Measurements from ENCODE around the gene IPPK. TPM values are rescaled to one million over a fixed set of nuclear protein-coding genes. Genes with fewer than 3 reads are reported as not detected.
A peak's percentile ranks its signal among the peaks of the same experiment; 100 is the strongest.

The IPPK gene, protein sequence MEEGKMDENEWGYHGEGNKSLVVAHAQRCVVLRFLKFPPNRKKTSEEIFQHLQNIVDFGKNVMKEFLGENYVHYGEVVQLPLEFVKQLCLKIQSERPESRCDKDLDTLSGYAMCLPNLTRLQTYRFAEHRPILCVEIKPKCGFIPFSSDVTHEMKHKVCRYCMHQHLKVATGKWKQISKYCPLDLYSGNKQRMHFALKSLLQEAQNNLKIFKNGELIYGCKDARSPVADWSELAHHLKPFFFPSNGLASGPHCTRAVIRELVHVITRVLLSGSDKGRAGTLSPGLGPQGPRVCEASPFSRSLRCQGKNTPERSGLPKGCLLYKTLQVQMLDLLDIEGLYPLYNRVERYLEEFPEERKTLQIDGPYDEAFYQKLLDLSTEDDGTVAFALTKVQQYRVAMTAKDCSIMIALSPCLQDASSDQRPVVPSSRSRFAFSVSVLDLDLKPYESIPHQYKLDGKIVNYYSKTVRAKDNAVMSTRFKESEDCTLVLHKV
- polyA plus RNA-seq, result 1 to 10 TPM; 3.0 to 6.8 (median 4.7) TPM
- long read RNA-seq, donor 1, full-length matches to known transcripts, result 3 of 3 reads
- long read RNA-seq, donor 1, partial matches to known transcripts, result 0 of 3 reads
- long read RNA-seq, donor 1, other reads (novel, unspliced or antisense), result 0 of 3 reads
- long read RNA-seq, donor 2, result 0 reads
- long read RNA-seq, donor 3, result 0 reads
- long read RNA-seq, donor 4, result 0 reads
- long read RNA-seq, donor 5, result 0 reads
- long read RNA-seq, donor 6, result 0 reads
- long read RNA-seq, donor 7, result 0 reads
- long read RNA-seq, donor 8, full-length matches to known transcripts, result 1 of 1 reads
- long read RNA-seq, donor 8, partial matches to known transcripts, result 0 of 1 reads
- long read RNA-seq, donor 8, other reads (novel, unspliced or antisense), result 0 of 1 reads
- long read RNA-seq, donor 9, result 0 reads
- long read RNA-seq, donor 10, result 0 reads

DNA sequence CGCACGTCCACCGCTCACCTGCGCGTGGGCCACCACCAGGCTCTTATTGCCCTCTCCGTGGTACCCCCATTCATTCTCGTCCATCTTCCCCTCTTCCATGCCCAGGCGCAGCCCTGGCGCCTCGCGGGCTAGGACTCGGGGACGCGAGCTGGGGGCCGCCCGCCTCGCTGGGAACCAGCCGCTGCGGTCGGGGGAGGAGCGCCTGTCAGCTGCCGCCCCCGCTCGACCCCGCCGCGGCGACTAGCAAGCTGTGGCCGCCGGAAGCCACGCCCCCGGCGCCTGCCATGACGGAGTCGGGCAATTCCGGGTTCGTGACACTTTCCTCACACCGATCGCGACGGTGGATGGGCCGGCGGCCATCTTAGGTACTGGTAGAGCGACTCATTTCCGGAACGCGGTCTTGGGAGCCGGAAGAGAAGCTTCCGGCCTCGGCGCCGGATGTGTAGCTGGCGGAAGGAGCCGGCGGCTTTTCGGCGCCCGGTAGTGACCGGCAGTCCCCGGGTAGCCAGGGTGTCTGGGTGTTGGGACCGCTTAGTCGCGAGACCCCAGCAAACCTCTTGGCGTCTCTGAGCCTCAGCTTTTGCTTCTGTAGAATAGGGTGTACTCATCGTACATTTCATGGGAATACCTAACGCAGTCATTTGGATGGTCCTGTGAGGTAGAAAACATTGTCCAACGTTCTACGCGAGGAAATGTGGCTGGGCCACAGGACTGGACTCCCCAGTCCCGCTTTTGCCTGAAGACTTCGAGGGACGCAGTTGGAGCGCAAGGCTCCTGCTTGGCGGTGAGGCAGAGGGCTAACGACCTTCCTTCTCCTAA lies at the start of gene IPPK:
TSS of gene IPPK (minus strand) at position 242 of the 819 bp plus-strand sequence. CDS start at position 99, 143 bp downstream.
- H3K9me3 ChIP-seq (ENCODE audit: control insufficient read depth in 2 of 2, insufficient read depth in 1 of 2, low read depth in 1 of 2, low read length in 1 of 2), result no peaks in the 10 kb centered on the region
- WGBS, 3 donors, result 0 to 1% (median 0%) methylated on average over 64 to 75 of the region's 75 CpGs
- H3K27me3 ChIP-seq (ENCODE audit: control insufficient read depth in 3 of 3, insufficient read depth in 3 of 3, low read length in 3 of 3), result no peaks in the 10 kb centered on the region
- peak within 1 kb of the TSS; percentile 35 to 94 (median 85) for H3K27ac ChIP-seq (ENCODE audit: low read depth in 1 of 3, low read length in 2 of 3)
- DNase-seq, result peak; percentile 98 to 99
- H3K4me1 ChIP-seq (ENCODE audit: control insufficient read depth in 3 of 3, insufficient read depth in 2 of 3, low read depth in 1 of 3, low read length in 2 of 3), result peaks cover 0 to 6% (median 3%) of the 10 kb centered on the region in 3 donors
- FAIRE-seq, result no peak
- peaks cover 0 to 13% (median 0%) of the 10 kb centered on the region in 3 donors for H3K36me3 ChIP-seq (ENCODE audit: control insufficient read depth in 3 of 3, insufficient read depth in 2 of 3, low read depth in 1 of 3, low read length in 3 of 3)
- peak within 1 kb of the TSS; percentile 73 to 87 (median 80) for H3K4me3 ChIP-seq (ENCODE audit: low read depth in 1 of 3, low read length in 3 of 3)

DNA sequence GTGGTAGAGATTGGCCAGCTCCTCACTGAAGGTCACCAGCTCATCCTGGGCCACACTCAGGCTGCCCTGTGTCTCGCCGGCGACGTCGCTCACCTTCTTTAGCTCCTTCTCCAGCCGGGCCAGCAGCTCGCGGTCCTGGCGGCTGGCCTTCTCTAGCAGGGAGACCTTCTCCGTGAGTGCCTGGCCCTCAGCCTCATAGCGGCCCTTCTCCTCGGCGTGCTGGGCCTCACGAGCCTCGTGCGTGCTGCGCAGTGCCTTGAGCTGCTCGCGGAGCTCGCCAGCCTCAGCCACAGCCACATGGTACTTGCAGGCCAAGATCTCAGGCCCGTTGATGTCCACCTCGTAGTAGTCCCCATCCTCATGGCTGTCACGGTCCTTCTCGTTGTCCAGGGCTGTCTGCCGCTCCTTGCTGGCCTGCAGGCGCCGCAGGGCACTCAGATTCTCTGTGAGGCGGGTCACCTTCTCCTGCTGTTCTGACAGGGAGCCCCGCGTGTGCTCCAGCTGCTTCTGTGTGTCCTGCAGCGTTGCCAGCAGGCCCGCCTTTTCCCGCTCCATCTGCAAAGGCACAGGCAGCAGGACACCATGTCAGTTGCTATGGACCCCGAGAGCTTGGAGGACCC lies 49.2 kb upstream of the IPPK start:
- FAIRE-seq (no peak), DNase-seq (no peak)
- no peaks in the 10 kb centered on the region for H3K9me3 ChIP-seq (ENCODE audit: control insufficient read depth in 2 of 2, insufficient read depth in 1 of 2, low read depth in 1 of 2, low read length in 1 of 2)
- WGBS, 3 donors, result 93 to 97% (median 96%) methylated on average over 34 of the region's 34 CpGs
- H3K27ac ChIP-seq (ENCODE audit: low read depth in 1 of 3, low read length in 2 of 3), result no peak overlapping the region
- H3K4me1 ChIP-seq (ENCODE audit: control insufficient read depth in 3 of 3, insufficient read depth in 2 of 3, low read depth in 1 of 3, low read length in 2 of 3), result no peaks in the 10 kb centered on the region
- H3K36me3 ChIP-seq (ENCODE audit: control insufficient read depth in 3 of 3, insufficient read depth in 2 of 3, low read depth in 1 of 3, low read length in 3 of 3), result peaks cover 0 to 89% (median 8%) of the 10 kb centered on the region in 3 donors
- no peaks in the 10 kb centered on the region for H3K27me3 ChIP-seq (ENCODE audit: control insufficient read depth in 3 of 3, insufficient read depth in 3 of 3, low read length in 3 of 3)
- H3K4me3 ChIP-seq (ENCODE audit: low read depth in 1 of 3, low read length in 3 of 3), result no peak overlapping the region

DNA sequence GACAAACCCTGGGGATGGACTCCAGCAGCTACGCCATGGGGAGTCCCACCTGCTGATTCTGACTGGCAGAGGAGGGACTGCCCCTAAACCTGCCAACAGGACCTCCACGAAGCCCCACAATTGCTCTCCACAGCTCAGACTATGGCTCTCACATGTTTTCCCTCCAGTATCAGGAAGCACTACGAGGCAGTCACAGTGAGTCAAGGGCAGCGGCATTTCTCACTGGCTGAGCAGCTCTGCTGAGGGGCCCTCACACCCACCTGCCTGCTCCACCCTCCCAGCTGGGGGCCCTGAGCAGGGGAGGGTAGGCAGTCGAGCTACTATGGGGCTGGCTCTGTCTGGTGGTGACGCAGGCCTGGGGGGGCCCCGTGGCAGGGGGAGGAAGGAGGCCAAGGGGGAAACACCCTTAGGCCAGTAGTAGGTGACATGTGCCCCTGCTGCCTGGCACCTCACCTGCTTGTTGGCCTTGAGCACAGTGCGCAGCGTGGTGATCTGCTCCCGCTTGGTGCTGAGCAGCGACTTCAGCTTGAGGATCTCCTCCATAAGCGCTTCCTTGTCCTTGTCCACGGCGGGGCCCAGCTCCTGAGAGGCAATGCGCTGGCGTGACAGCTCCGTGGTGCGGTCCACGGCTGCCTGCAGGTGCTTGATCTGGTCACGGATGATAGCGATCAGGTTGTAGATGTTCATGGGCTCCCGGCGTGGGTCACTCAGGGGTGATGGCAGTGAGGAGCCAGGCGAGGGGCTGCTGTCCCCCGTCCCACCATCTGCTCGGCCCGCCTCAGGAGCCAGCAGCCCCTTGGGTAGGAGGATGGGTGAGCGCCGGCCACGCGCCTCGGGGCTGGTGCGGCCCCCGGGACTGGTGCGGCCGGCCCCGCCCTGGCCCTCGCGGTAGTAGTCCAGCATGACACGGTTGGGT lies 48.4 kb upstream of the IPPK start:
- no peak overlapping the region for H3K4me3 ChIP-seq (ENCODE audit: low read depth in 1 of 3, low read length in 3 of 3)
- WGBS, 3 donors, result 92 to 95% (median 93%) methylated on average over 39 to 40 of the region's 40 CpGs
- H3K27me3 ChIP-seq (ENCODE audit: control insufficient read depth in 3 of 3, insufficient read depth in 3 of 3, low read length in 3 of 3), result no peaks in the 10 kb centered on the region
- H3K4me1 ChIP-seq (ENCODE audit: control insufficient read depth in 3 of 3, insufficient read depth in 2 of 3, low read depth in 1 of 3, low read length in 2 of 3), result no peaks in the 10 kb centered on the region
- peaks cover 0 to 92% (median 10%) of the 10 kb centered on the region in 3 donors for H3K36me3 ChIP-seq (ENCODE audit: control insufficient read depth in 3 of 3, insufficient read depth in 2 of 3, low read depth in 1 of 3, low read length in 3 of 3)
- H3K27ac ChIP-seq (ENCODE audit: low read depth in 1 of 3, low read length in 2 of 3), result no peak overlapping the region
- no peaks in the 10 kb centered on the region for H3K9me3 ChIP-seq (ENCODE audit: control insufficient read depth in 2 of 2, insufficient read depth in 1 of 2, low read depth in 1 of 2, low read length in 1 of 2)
- FAIRE-seq (no peak), DNase-seq (no peak)

DNA sequence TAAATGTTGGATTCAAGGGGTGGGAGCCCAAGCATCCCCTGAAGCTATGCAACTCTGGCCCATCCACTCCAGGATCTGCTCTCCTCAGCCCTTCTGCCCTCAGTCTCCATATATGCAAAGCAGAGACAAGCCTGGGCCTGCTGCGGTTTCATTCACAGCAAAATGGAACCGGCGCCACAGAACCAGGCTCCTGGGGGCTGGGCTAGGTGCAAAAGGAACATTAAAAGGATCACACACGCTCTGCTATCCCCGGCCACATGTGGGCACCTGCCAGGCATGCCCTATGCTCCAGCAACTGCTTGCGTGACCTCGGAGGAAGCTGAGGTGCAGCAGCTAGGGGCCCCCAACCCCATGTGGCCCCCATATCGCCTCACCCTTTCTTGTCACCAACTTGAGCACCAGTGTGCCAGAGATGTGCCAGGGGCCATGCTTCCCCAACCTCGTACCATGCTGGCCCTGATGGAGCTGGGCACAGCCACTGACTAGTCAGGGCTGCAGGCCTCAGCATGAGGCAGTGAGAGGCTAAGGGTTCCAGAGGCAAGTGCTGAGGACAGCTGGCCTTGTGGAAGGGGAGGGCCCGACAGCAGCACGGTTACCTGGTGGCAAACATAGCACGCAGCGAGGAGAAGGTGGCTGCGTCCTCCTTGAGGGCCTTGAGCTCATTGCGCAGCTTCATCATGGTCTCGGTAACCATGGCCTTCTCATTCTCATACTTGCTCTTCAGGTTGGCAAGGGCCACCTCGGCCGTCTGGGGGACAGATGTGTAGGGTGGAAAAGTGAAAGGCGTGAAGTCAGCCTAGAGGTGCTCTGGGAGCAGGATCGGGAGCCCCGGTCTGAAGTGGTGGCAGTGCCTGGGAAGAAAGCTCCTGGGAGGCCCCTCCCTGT lies 47.5 kb upstream of the IPPK start:
- DNase-seq (no peak), FAIRE-seq (no peak)
- Histone ChIP-seq H3K27me3 (ENCODE audit: control insufficient read depth in 3 of 3, insufficient read depth in 3 of 3, low read length in 3 of 3) (no peaks in the 10 kb centered on the region), H3K36me3 (ENCODE audit: control insufficient read depth in 3 of 3, insufficient read depth in 2 of 3, low read depth in 1 of 3, low read length in 3 of 3) (peaks cover 0 to 95% (median 10%) of the 10 kb centered on the region in 3 donors), H3K27ac (ENCODE audit: low read depth in 1 of 3, low read length in 2 of 3) (no peak overlapping the region), H3K4me3 (ENCODE audit: low read depth in 1 of 3, low read length in 3 of 3) (no peak overlapping the region), H3K4me1 (ENCODE audit: control insufficient read depth in 3 of 3, insufficient read depth in 2 of 3, low read depth in 1 of 3, low read length in 2 of 3) (no peaks in the 10 kb centered on the region), H3K9me3 (ENCODE audit: control insufficient read depth in 2 of 2, insufficient read depth in 1 of 2, low read depth in 1 of 2, low read length in 1 of 2) (no peaks in the 10 kb centered on the region)
- WGBS, 3 donors, result 91 to 95% (median 91%) methylated on average over 21 of the region's 21 CpGs

DNA sequence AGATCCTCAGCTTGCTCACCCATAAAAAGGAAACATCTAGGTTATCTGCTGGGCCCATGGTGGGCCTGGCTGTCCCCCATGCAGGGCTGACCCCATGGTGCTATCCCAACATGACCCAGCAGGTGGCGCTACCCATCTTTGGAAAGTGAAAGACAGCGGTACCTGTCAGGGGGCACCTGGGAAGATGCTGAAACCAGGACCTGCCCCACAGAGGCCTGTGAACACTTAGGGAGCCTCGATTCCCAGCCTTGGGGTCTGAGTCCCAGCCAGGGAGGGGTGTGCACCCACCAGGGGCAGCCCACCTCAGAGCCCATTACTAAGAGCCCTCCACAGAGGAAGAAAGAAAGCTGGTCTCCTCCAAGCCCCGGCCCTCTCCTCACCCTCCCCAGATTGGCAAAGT lies 46.6 kb upstream of the IPPK start:
- Histone ChIP-seq H3K27ac (ENCODE audit: low read depth in 1 of 3, low read length in 2 of 3) (no peak overlapping the region), H3K27me3 (ENCODE audit: control insufficient read depth in 3 of 3, insufficient read depth in 3 of 3, low read length in 3 of 3) (no peaks in the 10 kb centered on the region), H3K36me3 (ENCODE audit: control insufficient read depth in 3 of 3, insufficient read depth in 2 of 3, low read depth in 1 of 3, low read length in 3 of 3) (peaks cover 0 to 91% (median 10%) of the 10 kb centered on the region in 3 donors), H3K9me3 (ENCODE audit: control insufficient read depth in 2 of 2, insufficient read depth in 1 of 2, low read depth in 1 of 2, low read length in 1 of 2) (no peaks in the 10 kb centered on the region), H3K4me3 (ENCODE audit: low read depth in 1 of 3, low read length in 3 of 3) (no peak overlapping the region), H3K4me1 (ENCODE audit: control insufficient read depth in 3 of 3, insufficient read depth in 2 of 3, low read depth in 1 of 3, low read length in 2 of 3) (no peaks in the 10 kb centered on the region)
- WGBS, 3 donors, result 22 to 30% (median 23%) methylated on average over 4 of the region's 4 CpGs
- FAIRE-seq, result no peak
- DNase-seq, result peak; percentile 41 to 67

DNA sequence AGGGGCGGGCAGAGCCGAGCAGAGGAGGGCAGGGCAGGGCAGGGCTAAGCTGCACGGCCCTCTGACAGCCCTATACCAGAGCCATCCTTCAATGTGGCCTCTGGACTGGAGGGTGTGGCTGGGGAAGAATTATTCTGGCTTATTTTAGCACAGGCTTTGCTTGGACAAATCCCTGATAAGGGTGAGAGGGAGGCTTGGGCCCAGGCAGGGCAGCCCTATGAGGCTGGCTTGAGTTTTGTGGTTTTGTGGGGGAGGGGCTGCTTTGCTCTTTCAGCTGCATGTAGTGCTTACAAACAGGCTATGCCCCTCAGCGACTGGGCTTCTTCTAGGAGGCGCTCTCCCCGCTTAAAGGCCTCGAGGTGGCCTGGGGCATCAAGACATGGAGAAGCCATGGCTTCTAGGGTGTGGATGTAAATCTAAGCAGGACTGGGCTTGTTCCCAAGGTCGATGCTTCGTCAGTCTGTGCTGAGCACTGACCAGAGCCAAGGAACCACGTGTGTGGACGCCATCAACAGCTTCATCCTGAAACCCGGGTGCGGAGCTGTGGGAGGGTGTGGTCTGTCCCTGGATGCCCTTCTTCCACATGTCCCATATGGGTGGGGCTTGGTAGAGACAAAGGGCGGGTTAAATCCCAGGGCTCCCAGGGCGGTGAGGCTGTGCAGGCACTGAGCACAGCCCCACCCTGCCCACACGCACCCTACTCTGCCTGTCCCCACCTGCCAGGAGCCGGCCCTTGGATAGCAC lies 45.7 kb upstream of the IPPK start:
- 77 to 81% (median 77%) methylated on average over 17 of the region's 17 CpGs for WGBS, 3 donors
- no peaks in the 10 kb centered on the region for H3K27me3 ChIP-seq (ENCODE audit: control insufficient read depth in 3 of 3, insufficient read depth in 3 of 3, low read length in 3 of 3)
- H3K4me1 ChIP-seq (ENCODE audit: control insufficient read depth in 3 of 3, insufficient read depth in 2 of 3, low read depth in 1 of 3, low read length in 2 of 3), result no peaks in the 10 kb centered on the region
- H3K4me3 ChIP-seq (ENCODE audit: low read depth in 1 of 3, low read length in 3 of 3), result no peak overlapping the region
- no peak overlapping the region for H3K27ac ChIP-seq (ENCODE audit: low read depth in 1 of 3, low read length in 2 of 3)
- no peak for DNase-seq
- H3K9me3 ChIP-seq (ENCODE audit: control insufficient read depth in 2 of 2, insufficient read depth in 1 of 2, low read depth in 1 of 2, low read length in 1 of 2), result no peaks in the 10 kb centered on the region
- FAIRE-seq, result no peak
- peaks cover 0 to 88% (median 10%) of the 10 kb centered on the region in 3 donors for H3K36me3 ChIP-seq (ENCODE audit: control insufficient read depth in 3 of 3, insufficient read depth in 2 of 3, low read depth in 1 of 3, low read length in 3 of 3)

All from small intestine (tissue), 16 donors.